SK-N-SH (cell line): ENCODE results near the gene SPOCK1.

ENCODE experiments used
- ELF1 ChIP-seq: IDR thresholded peaks from 2 replicates; pipeline ENCODE4 v1.4.0; 2012
- EP300 ChIP-seq, 2 experiments: IDR thresholded peaks; 2 replicates each; pipeline versions ENCODE4 v1.4.0 to v1.6.1; 2012; ENCODE audit warnings: borderline replicate concordance in 1 of 2, low read depth in 1 of 2, low read length in 1 of 2
- GATA2 ChIP-seq: sonication (generic); formaldehyde crosslinking; IDR thresholded peaks from 2 replicates; pipeline ENCODE4 v1.5.0; 2020; ENCODE audit warnings: mild to moderate bottlenecking, missing genetic modification reagents
- MXI1 ChIP-seq: IDR thresholded peaks from 2 replicates; pipeline ENCODE4 v1.6.1; 2012; ENCODE audit warnings: mild to moderate bottlenecking, low read depth, low read length, improper control_type of control experiment
- NFIC ChIP-seq: IDR thresholded peaks from 2 replicates; pipeline ENCODE4 v1.4.0; 2012; ENCODE audit warnings: borderline replicate concordance
- POLR2AphosphoS5 ChIP-seq: IDR thresholded peaks from 2 replicates; pipeline ENCODE4 v1.6.1; 2012; ENCODE audit warnings: low read depth, low read length
- RXRA ChIP-seq: IDR thresholded peaks from 2 replicates; pipeline ENCODE4 v1.4.0; 2012; ENCODE audit warnings: low read depth, mild to moderate bottlenecking, borderline replicate concordance
- SMC3 ChIP-seq: IDR thresholded peaks from 2 replicates; pipeline ENCODE4 v1.6.1; 2012; ENCODE audit warnings: low read depth, low read length, improper control_type of control experiment
- YY1 ChIP-seq: IDR thresholded peaks from 2 replicates; pipeline ENCODE4 v1.4.0; 2012; ENCODE audit warnings: low read depth, mild to moderate bottlenecking
- TF ChIP-seq, protein P1 (sequence below): IDR thresholded peaks from 2 replicates; pipeline ENCODE4 v1.4.0; 2012; ENCODE audit warnings: low read depth, borderline replicate concordance
- TF ChIP-seq, protein P2 (sequence below): fragments of 200-600 bp; sonication (generic); IDR thresholded peaks from 2 replicates; pipeline ENCODE4 v1.6.1; 2017; ENCODE audit warnings: antibody characterized with exemption, mild to moderate bottlenecking, moderate library complexity
- TF ChIP-seq, protein P3 (sequence below): IDR thresholded peaks from 2 replicates; pipeline ENCODE4; 2012

DNA sequence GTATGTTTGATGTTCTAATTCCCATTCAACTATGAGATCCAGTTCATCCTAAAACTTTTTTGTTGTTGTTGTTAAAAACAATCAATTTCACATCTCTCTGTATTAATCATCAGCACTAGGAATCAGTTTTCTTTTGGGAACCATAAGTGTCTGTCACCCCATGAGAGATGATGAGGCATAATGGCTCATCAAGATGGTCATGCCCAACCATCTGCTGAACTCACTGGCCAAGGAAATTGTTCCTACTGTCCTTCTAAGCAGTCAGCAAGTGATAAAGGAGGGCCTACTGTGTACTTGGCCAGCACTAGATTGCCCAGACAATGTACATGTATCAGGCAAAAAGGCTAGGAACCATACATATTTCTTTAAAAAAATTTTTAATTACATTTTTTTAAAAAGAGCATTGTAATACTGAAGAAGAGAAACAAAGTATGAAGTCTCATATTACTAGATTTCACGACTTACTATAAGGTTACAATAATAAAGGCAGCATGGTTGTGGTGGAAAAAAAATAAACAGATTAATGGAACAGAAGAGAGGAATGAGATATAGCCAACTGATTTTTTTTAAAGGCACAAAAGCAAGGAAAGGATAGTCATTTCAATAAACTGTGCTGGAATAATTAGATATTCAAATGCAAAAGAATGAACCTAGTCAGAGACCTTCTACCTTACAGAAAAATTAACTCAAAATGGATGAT lies 458.3 kb downstream of the SPOCK1 start:
- TF ChIP-seq MXI1 (no peak), SMC3 (no peak), GATA2 (CRISPR knock-in tag) (no peak), YY1 (no peak), EP300 (IDR thresholded peaks at IDR 0.05; ENCODE audit: borderline replicate concordance in 1 of 2, low read depth in 1 of 2, low read length in 1 of 2) (no peak), NFIC (no peak), ELF1 (no peak), RXRA (no peak), POLR2AphosphoS5 (no peak)
- TF ChIP-seq, protein P1, sequence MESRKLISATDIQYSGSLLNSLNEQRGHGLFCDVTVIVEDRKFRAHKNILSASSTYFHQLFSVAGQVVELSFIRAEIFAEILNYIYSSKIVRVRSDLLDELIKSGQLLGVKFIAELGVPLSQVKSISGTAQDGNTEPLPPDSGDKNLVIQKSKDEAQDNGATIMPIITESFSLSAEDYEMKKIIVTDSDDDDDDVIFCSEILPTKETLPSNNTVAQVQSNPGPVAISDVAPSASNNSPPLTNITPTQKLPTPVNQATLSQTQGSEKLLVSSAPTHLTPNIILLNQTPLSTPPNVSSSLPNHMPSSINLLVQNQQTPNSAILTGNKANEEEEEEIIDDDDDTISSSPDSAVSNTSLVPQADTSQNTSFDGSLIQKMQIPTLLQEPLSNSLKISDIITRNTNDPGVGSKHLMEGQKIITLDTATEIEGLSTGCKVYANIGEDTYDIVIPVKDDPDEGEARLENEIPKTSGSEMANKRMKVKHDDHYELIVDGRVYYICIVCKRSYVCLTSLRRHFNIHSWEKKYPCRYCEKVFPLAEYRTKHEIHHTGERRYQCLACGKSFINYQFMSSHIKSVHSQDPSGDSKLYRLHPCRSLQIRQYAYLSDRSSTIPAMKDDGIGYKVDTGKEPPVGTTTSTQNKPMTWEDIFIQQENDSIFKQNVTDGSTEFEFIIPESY: no peak
- TF ChIP-seq, protein P2, sequence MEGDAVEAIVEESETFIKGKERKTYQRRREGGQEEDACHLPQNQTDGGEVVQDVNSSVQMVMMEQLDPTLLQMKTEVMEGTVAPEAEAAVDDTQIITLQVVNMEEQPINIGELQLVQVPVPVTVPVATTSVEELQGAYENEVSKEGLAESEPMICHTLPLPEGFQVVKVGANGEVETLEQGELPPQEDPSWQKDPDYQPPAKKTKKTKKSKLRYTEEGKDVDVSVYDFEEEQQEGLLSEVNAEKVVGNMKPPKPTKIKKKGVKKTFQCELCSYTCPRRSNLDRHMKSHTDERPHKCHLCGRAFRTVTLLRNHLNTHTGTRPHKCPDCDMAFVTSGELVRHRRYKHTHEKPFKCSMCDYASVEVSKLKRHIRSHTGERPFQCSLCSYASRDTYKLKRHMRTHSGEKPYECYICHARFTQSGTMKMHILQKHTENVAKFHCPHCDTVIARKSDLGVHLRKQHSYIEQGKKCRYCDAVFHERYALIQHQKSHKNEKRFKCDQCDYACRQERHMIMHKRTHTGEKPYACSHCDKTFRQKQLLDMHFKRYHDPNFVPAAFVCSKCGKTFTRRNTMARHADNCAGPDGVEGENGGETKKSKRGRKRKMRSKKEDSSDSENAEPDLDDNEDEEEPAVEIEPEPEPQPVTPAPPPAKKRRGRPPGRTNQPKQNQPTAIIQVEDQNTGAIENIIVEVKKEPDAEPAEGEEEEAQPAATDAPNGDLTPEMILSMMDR: no peak
- TF ChIP-seq, protein P3, sequence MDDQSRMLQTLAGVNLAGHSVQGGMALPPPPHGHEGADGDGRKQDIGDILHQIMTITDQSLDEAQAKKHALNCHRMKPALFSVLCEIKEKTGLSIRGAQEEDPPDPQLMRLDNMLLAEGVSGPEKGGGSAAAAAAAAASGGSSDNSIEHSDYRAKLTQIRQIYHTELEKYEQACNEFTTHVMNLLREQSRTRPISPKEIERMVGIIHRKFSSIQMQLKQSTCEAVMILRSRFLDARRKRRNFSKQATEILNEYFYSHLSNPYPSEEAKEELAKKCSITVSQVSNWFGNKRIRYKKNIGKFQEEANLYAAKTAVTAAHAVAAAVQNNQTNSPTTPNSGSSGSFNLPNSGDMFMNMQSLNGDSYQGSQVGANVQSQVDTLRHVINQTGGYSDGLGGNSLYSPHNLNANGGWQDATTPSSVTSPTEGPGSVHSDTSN: no peak
